Astrocyte (in vitro differentiated cells and primary cell): ENCODE data around the gene HINT1. TPM values are rescaled to one million over a fixed set of nuclear protein-coding genes. Genes with fewer than 3 reads are reported as not detected.

Source experiments
- DNase-seq: peaks from one replicate; pipeline ENCODE4 v3.0.0-alpha.2; 2010; ENCODE audit warnings: low read depth
- FAIRE-seq: peaks from 2 replicates; lab custom pipeline; 2011; peaks lifted over from hg19 to GRCh38; lab: Jason Lieb, UNC
- H2AFZ ChIP-seq: 2 replicates; pipeline ENCODE4 v1.6.0; 2012; ENCODE audit warnings: low read depth, low read length, inconsistent platforms
- H3K27ac ChIP-seq: 2 replicates; pipeline ENCODE4 v1.5.1; 2011; ENCODE audit warnings: low read depth, low read length, inconsistent platforms
- H3K27me3 ChIP-seq: 2 replicates; pipeline ENCODE4 v1.6.0; 2011; ENCODE audit warnings: low read length, inconsistent platforms; ENCODE audit not compliant: insufficient read depth
- H3K36me3 ChIP-seq: 2 replicates; pipeline ENCODE4 v1.5.1; 2011; ENCODE audit warnings: low read length, inconsistent platforms; ENCODE audit not compliant: insufficient read depth
- H3K4me1 ChIP-seq: 2 replicates; pipeline ENCODE4 v1.5.1; 2011; ENCODE audit warnings: low read length, inconsistent platforms; ENCODE audit not compliant: insufficient read depth
- H3K4me2 ChIP-seq: 2 replicates; pipeline ENCODE4 v1.6.0; 2012; ENCODE audit warnings: low read length, inconsistent platforms
- H3K4me3 ChIP-seq: 2 replicates; pipeline ENCODE4 v1.5.1; 2011; ENCODE audit warnings: low read depth, mild to moderate bottlenecking, low read length, inconsistent platforms; ENCODE audit not compliant: insufficient read depth
- H3K79me2 ChIP-seq: 2 replicates; pipeline ENCODE4 v1.6.0; 2012; ENCODE audit warnings: mild to moderate bottlenecking, low read length, inconsistent platforms; ENCODE audit not compliant: insufficient read depth
- H3K9ac ChIP-seq: 2 replicates; pipeline ENCODE4 v1.6.0; 2012; ENCODE audit warnings: mild to moderate bottlenecking, low read length, inconsistent platforms
- H3K9me3 ChIP-seq: 2 replicates; pipeline ENCODE4 v1.5.1; 2012; ENCODE audit warnings: low read depth, mild to moderate bottlenecking, low read length, inconsistent platforms; ENCODE audit not compliant: insufficient read depth
- H4K20me1 ChIP-seq: 2 replicates; pipeline ENCODE4 v1.6.0; 2012; ENCODE audit warnings: low read length, inconsistent platforms; ENCODE audit not compliant: insufficient read depth
- H3K27ac Mint-ChIP-seq: one replicate; pipeline ENCODE4 v1.8.0; 2021; ENCODE audit warnings: mild to moderate bottlenecking, mixed read lengths; ENCODE audit not compliant: unreplicated experiment
- H3K27me3 Mint-ChIP-seq: one replicate; pipeline ENCODE4 v1.8.0; 2021; ENCODE audit warnings: low read depth, mixed read lengths; ENCODE audit not compliant: unreplicated experiment
- H3K36me3 Mint-ChIP-seq: one replicate; pipeline ENCODE4 v1.8.0; 2021; ENCODE audit warnings: low read depth, mixed read lengths; ENCODE audit not compliant: unreplicated experiment
- H3K4me1 Mint-ChIP-seq: one replicate; pipeline ENCODE4 v1.8.0; 2021; ENCODE audit warnings: low read depth, mixed read lengths; ENCODE audit not compliant: unreplicated experiment
- H3K4me3 Mint-ChIP-seq: one replicate; pipeline ENCODE4 v1.8.0; 2021; ENCODE audit warnings: mild to moderate bottlenecking, moderate library complexity, mixed read lengths; ENCODE audit not compliant: unreplicated experiment
- H3K9me3 Mint-ChIP-seq: one replicate; pipeline ENCODE4 v1.8.0; 2021; ENCODE audit warnings: mild to moderate bottlenecking, mixed read lengths; ENCODE audit not compliant: unreplicated experiment
- CTCF ChIP-seq: IDR thresholded peaks from 2 replicates; pipeline ENCODE4 v1.5.1; 2011; ENCODE audit warnings: low read depth, mild to moderate bottlenecking, inconsistent platforms, low read length, moderate library complexity; ENCODE audit not compliant: insufficient read depth
- EZH2 ChIP-seq: IDR thresholded peaks from 2 replicates; pipeline ENCODE4 v1.6.1; 2012; ENCODE audit warnings: mild to moderate bottlenecking, low read length, inconsistent platforms; ENCODE audit not compliant: insufficient read depth
- total RNA-seq: library from RNA; stranded (reverse); gene quantifications from 2 replicates; pipeline ENCODE4 v1.2.1, GENCODE V29; 2021

Gene HINT1
- total RNA-seq, 1 donor from 2014 or later: 243 TPM

GRCh38 chr5:131180407-131180806 lies 15.4 kb upstream of the HINT1 start:
- TF ChIP-seq EZH2: no peak
- no peak for TF ChIP-seq CTCF
- Histone ChIP-seq H3K9ac (no peak overlapping the region), H2AFZ (no peak overlapping the region), H3K27me3 (no peaks in the 10 kb centered on the region), H4K20me1 (no peaks in the 10 kb centered on the region), H3K4me2 (no peak overlapping the region), H3K4me3 (no peak overlapping the region), H3K79me2 (no peaks in the 10 kb centered on the region), H3K4me1 (no peaks in the 10 kb centered on the region), H3K27ac (no peak overlapping the region), H3K9me3 (no peaks in the 10 kb centered on the region), H3K36me3 (no peaks in the 10 kb centered on the region)
- DNase-seq (no peak), FAIRE-seq (no peak)
- H3K4me3 Mint-ChIP-seq: no peak overlapping the region
- no peaks in the 10 kb centered on the region for H3K36me3 Mint-ChIP-seq
- H3K27me3 Mint-ChIP-seq: no peaks in the 10 kb centered on the region
- H3K27ac Mint-ChIP-seq: no peak overlapping the region
- no peaks in the 10 kb centered on the region for H3K9me3 Mint-ChIP-seq
- no peaks in the 10 kb centered on the region for H3K4me1 Mint-ChIP-seq

DNA sequence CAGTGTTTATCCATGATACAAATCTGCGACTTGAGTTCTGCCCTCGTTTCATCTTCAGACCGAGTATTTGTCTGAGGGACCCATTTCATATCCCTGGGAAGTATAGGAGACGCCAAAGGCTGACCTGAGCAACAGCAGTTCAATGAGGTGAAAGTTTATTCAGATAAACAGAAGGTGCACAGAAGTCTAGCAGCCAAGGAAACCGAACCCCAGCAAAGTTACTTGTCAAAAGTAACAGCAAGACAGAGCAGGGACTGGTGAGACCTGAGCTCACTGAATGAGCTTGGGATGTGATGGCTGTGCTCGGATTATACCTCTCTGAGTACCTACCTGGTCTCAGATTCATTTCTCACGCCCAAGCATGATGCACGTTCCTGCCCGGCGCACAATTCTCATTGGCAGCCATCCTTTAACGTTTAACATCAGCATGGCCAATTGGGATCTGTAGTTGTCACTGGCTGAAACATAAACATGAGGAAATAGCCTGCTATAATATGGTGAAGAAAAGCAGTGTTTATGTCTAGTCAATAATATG lies 6.3 kb upstream of the HINT1 start:
- Histone ChIP-seq H3K4me2 (peak overlapping the region; percentile 93), H3K9me3 (no peaks in the 10 kb centered on the region), H3K27me3 (no peaks in the 10 kb centered on the region), H3K9ac (peak overlapping the region; percentile 81), H3K79me2 (peaks cover 5% of the 10 kb centered on the region), H3K27ac (peak overlapping the region; percentile 31), H3K36me3 (no peaks in the 10 kb centered on the region), H3K4me1 (peaks cover 6% of the 10 kb centered on the region), H3K4me3 (peak overlapping the region; percentile 83), H2AFZ (peak overlapping the region; percentile 79), H4K20me1 (no peaks in the 10 kb centered on the region)
- DNase-seq (no peak), FAIRE-seq (no peak)
- no peaks in the 10 kb centered on the region for H3K9me3 Mint-ChIP-seq
- peak overlapping the region; percentile 86 for H3K27ac Mint-ChIP-seq
- H3K4me3 Mint-ChIP-seq: peak overlapping the region; percentile 97
- peaks cover 1% of the 10 kb centered on the region for H3K4me1 Mint-ChIP-seq
- no peaks in the 10 kb centered on the region for H3K27me3 Mint-ChIP-seq
- H3K36me3 Mint-ChIP-seq: no peaks in the 10 kb centered on the region
- TF ChIP-seq CTCF: no peak

DNA sequence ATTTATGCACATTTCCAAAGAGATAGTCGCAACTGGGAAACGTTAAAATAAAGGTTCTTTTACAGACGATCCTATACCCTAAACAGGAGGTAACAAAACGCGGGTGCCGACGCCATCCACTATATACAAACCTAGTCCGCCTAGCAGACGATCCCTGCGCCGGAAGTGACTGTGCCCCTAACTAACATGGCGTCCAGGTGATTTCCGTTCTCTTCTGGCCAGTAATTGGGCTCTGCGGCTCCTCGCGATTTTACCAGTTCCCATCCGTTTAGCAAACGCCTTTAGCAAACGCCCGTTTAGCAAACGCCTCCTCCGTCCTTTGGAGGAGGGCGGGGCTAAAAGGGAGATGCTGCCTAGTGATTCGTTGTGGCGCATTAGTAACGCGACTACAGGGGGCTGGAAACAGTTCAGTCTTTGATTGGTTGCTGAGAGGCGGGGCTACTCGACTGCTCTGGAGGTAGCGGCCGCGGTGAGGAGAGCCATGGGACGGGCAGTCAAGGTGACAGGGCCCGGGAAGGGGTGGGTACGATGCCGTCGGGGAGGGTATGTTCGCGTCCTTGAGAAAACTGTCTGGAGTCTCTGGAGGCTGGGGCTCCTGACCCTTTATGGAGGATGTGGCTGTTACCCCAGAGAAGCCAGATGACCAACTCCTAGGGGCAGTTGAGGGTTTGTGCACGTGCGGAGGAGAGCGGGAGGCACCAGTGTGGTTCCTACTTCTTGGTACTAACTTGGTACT lies 5.7 kb upstream of the HINT1 start, which contains the start of gene LYRM7:
Gene LYRM7 (plus strand): TSS at position 405 of the 736 bp plus-strand sequence. CDS start 77 bp downstream, at position 482.
- DNase-seq: peak; percentile 97
- peak; percentile 69 for FAIRE-seq
- Histone ChIP-seq H3K4me1 (peaks cover 6% of the 10 kb centered on the region), H3K4me2 (peak within 1 kb of the TSS; percentile 93), H3K9ac (peak within 1 kb of the TSS; percentile 85), H3K27ac (peak within 1 kb of the TSS; percentile 42), H3K9me3 (no peaks in the 10 kb centered on the region), H4K20me1 (no peaks in the 10 kb centered on the region), H3K79me2 (peaks cover 5% of the 10 kb centered on the region), H2AFZ (peak within 1 kb of the TSS; percentile 83), H3K4me3 (peak within 1 kb of the TSS; percentile 83), H3K27me3 (no peaks in the 10 kb centered on the region), H3K36me3 (no peaks in the 10 kb centered on the region)
- Mint-ChIP-seq H3K27ac (peak within 1 kb of the TSS; percentile 86), H3K27me3 (no peaks in the 10 kb centered on the region), H3K4me1 (peaks cover 1% of the 10 kb centered on the region), H3K36me3 (no peaks in the 10 kb centered on the region), H3K9me3 (no peaks in the 10 kb centered on the region), H3K4me3 (peak within 1 kb of the TSS; percentile 97)
- TF ChIP-seq CTCF (no peak), EZH2 (no peak)
